HL-60/S4 treated with phorbol 12-myristate 13-acetate at 8.2 ng/mL for 4 days and 3 days (cell line): ENCODE measurements around the gene MED13L.

ENCODE experiments used
- in situ Hi-C: fragments of 300-500 bp; cut with MboI; formaldehyde crosslinking; loops from 2 replicates; pipeline ENCODE4 v1.15.0; 2022; ENCODE audit warnings: low sequenced_read_pairs

Gene MED13L

GRCh38 chr12:116099652-116100432 lies 177.7 kb downstream of the MED13L start:
- in situ Hi-C loops = no loop called here

- in situ Hi-C loops = no loop called here
Measured at GRCh38 chr12:116096874-116097273, 180.6 kb downstream of the MED13L start.

DNA sequence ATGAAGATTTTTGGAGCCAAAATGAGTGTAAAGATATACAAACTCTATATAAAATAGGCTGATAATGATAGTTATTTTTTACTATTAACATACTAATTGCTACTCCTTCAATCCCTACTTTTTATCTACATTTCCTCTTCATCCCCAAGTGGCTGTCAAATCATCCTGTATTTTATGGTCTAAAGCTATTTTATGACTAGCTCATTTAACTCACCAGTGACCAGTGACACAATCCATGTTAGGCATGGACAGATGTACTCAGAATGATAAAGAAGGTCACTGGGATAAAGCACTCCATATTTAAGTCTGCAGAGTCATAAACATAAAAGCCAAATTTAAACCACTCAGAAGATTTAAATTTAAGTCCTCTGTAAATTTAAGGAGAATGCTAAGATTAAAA lies 183.0 kb downstream of the MED13L start:
- in situ Hi-C loops = no loop called here

DNA sequence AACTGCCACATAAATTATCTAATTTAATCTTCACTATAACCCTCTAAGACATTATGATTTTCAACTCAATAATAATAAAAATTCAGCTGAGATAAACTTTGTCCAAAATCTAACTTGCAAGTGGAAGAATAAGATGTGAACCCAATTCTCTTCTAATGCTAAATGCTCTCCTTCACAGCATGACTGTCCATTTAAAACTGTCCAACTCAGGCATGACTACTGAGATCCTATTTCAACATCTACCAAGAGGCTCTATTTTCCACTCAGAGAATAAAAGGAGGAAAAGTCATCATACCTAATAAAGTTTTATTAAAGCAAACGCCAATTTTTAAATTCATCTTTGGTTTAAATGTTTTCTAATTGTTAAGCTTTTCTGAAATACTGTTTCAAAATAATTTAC lies 183.6 kb downstream of the MED13L start:
- in situ Hi-C loops = no loop called here

GRCh38 chr12:116092776-116093175 lies 184.7 kb downstream of the MED13L start:
- in situ Hi-C loops = no loop called here

DNA sequence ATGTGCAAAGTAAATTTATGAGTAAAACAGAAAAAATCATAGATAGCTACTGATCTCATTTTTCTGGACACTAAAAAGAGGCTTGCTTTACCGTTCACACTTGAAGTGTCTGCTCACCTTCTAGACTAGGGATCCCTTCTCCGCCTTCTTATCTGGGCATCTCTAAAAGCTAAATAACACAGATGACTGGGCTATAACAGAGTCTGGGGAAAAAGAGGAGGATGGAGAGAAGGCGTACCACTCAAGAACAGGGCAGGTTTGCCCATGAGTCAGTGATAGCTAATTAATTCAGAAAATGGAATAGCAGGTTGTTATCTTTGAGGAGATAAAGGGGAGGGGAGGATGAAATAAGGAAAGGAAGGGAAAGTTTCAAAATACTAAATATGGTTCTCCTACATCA lies 185.3 kb downstream of the MED13L start:
- in situ Hi-C loops = no loop called here

DNA sequence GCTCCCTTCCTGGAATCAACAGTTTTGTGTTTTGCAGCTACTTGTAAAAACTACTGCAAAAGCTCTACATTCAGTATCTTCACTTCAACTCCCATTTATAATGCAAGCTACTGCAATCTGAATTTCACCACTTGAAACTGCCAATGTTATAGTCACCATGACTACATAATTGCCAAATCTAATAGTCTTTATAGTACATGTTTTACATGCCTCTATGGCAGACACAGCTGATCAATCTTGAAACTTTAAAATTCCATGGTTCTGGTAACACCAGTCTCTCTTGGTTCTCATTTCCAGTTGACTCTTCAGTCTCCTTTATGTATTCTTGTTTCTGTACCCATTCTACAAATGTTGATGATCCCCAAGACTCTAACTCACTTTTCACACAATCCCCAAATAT lies 185.9 kb downstream of the MED13L start:
- in situ Hi-C loops = no loop called here

GRCh38 chr12:116090516-116090915 lies 187.0 kb downstream of the MED13L start:
- in situ Hi-C loops = no loop called here

GRCh38 chr12:116089080-116089479 lies 188.4 kb downstream of the MED13L start:
- in situ Hi-C loops = no loop called here

- in situ Hi-C loops = no loop called here
Measured at GRCh38 chr12:116087962-116088361, 189.5 kb downstream of the MED13L start.

- in situ Hi-C loops = no loop called here
Measured at GRCh38 chr12:116087399-116087798, 190.1 kb downstream of the MED13L start.

DNA sequence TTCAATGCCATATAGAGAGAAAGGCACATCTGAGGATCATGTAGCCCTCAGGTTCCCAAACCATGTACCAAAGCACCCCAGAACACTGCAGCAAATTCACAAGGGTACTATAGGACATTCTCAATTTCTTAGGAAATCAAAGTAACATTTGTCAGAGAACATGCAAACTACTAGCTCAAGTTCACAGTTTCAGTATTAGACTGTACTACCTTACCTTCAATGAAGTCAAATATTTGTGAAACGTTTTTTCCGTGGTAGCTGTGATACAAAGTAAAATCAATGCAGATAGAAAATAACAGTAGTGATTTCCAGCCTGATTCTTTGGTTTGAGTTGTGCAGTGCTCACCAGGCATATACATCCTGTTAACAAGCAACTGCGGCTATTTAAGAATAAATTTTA lies 197.1 kb downstream of the MED13L start:
- in situ Hi-C loops = no loop called here

DNA sequence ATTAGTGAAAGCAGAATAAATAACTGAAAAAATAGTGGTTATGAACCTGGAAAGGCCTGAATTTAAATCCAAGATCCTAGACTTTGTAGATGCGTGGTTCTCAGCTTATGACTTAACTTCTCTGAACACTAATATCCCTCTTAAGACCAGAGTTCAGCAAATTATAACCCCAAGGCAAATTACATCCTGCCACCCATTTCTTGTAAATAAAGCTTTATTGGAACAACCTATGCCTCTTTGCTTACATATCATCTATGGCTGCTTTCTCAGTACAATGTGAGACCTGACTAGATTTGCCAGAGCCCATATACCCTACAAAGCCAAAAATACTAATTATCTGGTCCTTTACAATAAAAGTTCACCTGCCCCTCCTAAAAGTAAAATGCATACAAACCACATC lies 199.1 kb downstream of the MED13L start:
- in situ Hi-C loops = no loop called here

DNA sequence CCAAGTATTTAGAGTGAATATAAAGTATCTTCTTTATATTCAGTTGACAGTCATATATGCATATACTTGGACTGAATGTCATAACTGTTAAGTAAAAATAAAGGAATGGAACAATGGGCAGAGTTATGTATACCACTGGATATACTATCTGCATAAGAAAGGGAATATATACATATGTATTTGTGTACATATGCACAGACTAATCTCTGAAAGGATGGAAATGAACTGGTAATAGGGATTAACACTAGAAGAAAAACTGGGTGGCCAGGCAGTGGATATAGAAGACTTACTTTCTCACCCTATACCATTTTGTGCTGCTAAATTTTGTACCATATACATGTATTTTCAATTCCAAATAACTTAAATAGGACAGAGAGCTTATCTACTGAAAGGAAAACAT lies 200.1 kb downstream of the MED13L start:
- in situ Hi-C loops = no loop called here

GRCh38 chr12:116076399-116076798 lies 201.1 kb downstream of the MED13L start:
- in situ Hi-C loops = no loop called here

DNA sequence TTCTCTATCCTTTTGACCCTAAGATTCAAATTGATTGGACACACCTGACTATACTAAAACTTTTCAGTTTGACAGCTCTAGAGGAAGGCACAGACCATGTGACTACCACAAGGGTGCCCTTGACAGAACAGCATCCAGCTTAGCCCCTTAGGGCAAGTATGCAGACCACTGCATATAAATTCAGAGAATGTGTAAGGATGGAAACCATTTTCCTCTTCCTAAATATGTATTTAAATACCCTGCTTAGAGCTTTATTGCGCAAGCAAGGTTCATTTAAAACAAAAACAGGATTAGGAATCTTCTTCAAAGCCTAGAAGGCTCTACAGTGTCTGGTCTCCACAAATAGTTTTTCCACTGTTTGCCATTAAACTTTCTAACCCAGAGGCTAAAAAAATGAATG lies 202.8 kb downstream of the MED13L start:
- in situ Hi-C loops = no loop called here

GRCh38 chr12:116071555-116072230 lies 205.8 kb downstream of the MED13L start:
- in situ Hi-C loops = no loop called here

DNA sequence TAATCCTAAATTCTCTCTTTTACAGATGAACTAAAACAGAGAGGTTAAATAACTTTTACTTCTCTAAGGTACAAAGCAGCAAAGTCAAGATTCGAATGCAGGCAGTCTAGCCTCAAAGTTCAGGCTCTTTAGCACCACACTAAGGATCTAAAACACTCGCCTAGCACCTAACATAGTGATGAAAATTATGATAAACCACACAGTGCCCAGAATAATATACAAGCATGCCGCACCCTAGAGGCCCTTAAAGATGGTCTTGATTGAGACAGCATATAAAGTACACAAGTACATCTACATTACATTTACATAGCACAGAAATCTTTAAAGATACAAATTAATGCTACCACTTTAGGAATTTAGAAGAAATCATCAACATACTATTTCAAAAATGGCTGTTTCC lies 207.0 kb downstream of the MED13L start:
- in situ Hi-C loops = no loop called here

- in situ Hi-C loops = no loop called here
Measured at GRCh38 chr12:116069943-116070342, 207.6 kb downstream of the MED13L start.

DNA sequence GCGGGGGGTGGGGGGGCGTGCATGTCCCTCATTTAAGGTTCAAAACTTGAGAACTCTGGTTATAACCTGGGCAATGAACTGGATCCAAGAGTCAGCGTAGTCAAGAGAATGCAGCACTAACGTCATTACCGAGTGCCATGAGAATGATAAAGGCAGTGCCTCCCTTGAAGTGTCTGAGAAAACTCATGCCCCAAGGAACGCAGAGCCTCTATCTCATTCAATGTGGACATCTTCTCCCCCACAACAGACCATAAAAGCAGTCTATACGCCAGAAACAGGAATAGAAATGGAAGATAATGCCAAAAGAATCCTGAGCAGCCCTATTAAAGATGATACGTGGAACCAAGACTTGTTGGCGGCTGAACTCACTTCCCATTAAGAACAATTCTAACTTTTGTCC lies 208.6 kb downstream of the MED13L start:
- in situ Hi-C loops = no loop called here

DNA sequence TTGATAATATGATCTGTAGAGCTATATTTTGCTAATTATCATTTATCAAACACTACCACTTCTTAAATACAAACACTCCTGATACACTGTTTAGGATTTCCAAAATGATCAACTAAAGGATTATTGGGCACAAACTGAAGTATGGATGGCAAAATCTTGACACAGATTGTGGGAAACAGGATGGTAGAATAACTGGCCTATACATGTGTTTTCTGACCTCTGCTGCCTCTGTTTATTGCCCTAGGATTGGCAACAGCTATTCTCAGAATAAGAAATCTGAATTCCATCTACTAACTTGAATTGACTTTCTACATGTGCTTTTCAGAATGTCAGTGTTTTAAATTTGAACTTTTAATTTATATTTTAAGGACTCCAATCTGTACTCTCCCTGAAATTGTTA lies 209.1 kb downstream of the MED13L start:
- in situ Hi-C loops = no loop called here

DNA sequence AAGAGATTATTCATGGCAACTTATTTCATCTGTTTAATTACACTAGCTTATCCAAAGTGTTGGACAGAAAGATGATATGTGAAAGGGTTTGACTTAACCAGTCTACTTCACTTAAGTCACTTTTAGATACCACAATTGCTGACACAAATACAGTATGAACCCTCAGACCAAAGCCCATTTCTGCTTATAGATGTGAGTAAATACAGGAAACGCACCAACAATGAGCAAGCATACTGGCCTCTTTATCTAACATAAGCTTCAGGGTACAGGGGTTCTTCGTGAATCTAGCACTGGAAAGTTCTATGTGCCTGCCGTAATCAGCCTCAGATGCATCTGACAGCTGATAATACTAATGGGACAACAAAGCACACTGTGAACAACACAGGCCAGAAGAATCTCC lies 209.6 kb downstream of the MED13L start:
- in situ Hi-C loops = no loop called here
